Mammary epithelial cell (primary cell): ENCODE results near the gene TNFRSF11A.

Source experiments
- CTCF ChIP-seq, 2 donors: IDR thresholded peaks in 1 of 2; conservative IDR thresholded peaks in 1 of 2; 2 replicates each; pipeline ENCODE4 v1.5.1; 2011 to 2012; ENCODE audit warnings: inconsistent platforms in 2 of 2, low read length in 2 of 2, mild to moderate bottlenecking in 2 of 2, control low read depth in 1 of 2, low read depth in 1 of 2; ENCODE audit not compliant: insufficient read depth in 1 of 2; ENCODE audit errors: extremely low read depth in 1 of 2
- EZH2 ChIP-seq: IDR thresholded peaks from 2 replicates; pipeline ENCODE4 v1.6.1; 2012; ENCODE audit warnings: low read length, inconsistent platforms, borderline replicate concordance

DNA sequence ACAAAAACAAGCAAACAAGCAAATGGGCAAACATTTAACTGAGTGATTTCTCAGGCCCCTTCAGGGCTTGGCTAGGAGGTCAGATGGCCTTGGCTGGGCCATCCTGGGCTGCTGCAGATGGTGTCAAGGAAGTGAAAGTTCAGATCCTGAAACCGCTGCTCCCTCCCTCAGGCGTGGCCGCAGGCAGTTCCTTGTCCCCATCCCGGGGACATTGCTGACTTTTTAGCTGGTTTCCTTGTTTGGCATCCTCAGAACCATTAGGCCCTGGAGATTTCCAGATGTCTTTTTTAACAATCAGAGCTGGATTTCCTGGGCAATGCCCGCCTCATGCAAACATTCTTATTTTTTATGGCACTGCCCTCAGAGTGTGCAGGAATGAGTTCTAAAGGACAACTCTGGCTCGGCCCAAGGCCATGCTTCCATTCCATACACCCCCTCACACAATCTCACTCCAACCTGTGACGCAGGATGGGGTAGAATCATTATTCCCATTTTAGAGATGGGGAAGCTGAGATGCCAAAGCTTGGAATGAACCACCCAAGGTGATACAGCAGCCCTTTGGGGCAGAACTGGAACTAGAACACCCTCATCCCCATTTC lies 111.6 kb downstream of the TNFRSF11A start:
- TF ChIP-seq CTCF (conservative IDR thresholded peaks at IDR 0.05 in 1 of 2, IDR thresholded peaks at IDR 0.05 in 1 of 2; ENCODE audit: extremely low read depth in 1 of 2, insufficient read depth in 1 of 2, low read depth in 1 of 2, low read length in 2 of 2) (no peak), EZH2 (no peak)
